ENCODE results near the gene RPL3. TPM values are rescaled to one million over a fixed set of nuclear protein-coding genes. Genes with fewer than 3 reads are reported as not detected.

Gene RPL3
- total RNA-seq, 2 experiments from 2014 or later = 3,164 to 3,255 TPM

Other genes with a start within 250 kb of the RPL3 start
- gene APOBEC3G, start 242.3 kb downstream of the RPL3 start, total RNA-seq = 10 to 100 TPM; 44.2 to 44.3 TPM
- gene APOBEC3H, start 222.4 kb downstream of the RPL3 start, total RNA-seq = 1 to 10 TPM; 4.3 to 5.3 TPM
- gene CBX7, start 166.9 kb downstream of the RPL3 start, total RNA-seq = 10 to 100 TPM; 11.6 to 12.5 TPM
- under 1 TPM; 0.35 to 0.40 TPM for gene PDGFB, start 74.6 kb downstream of the RPL3 start, total RNA-seq
- 1 to 10 TPM; 7.4 to 9.3 TPM for gene SYNGR1, start 30.4 kb upstream of the RPL3 start, total RNA-seq
- gene TAB1, start 80.2 kb upstream of the RPL3 start, total RNA-seq = 10 to 100 TPM; 17.1 to 18.2 TPM
- 1 to 10 TPM; 1.0 to 1.2 TPM for gene MGAT3, start 137.4 kb upstream of the RPL3 start, total RNA-seq
- 10 to 100 TPM; 62.9 to 65.0 TPM for gene MIEF1, start 182.7 kb upstream of the RPL3 start, total RNA-seq
- 100 to 1,000 TPM; 806 to 814 TPM for gene ATF4, start 200.9 kb upstream of the RPL3 start, total RNA-seq
- 100 to 1,000 TPM; 104 to 113 TPM for gene RPS19BP1, start 213.1 kb upstream of the RPL3 start, total RNA-seq